Brain microvascular endothelial cell (primary cell): ENCODE measurements around the gene GTF2H4.
"Not testable (repeated sequence)": the region's sequence is repeated elsewhere in the genome, so short reads cannot be mapped to it uniquely, and the experiment has no call there.

Source experiments
- DNase-seq: peaks from one replicate; pipeline ENCODE4 v3.0.0-alpha.2; 2020
- H3K27ac ChIP-seq: fragments of 250-450 bp; sonication (Bioruptor Pico); 2 replicates; pipeline ENCODE4 v1.5.1; 2020; ENCODE audit warnings: mild to moderate bottlenecking, moderate library complexity
- H3K27me3 ChIP-seq: fragments of 250-450 bp; sonication (Bioruptor Pico); replicated peaks from 2 replicates; pipeline ENCODE4 v1.5.1; 2020; ENCODE audit warnings: mild to moderate bottlenecking
- H3K36me3 ChIP-seq: fragments of 250-450 bp; sonication (Bioruptor Pico); replicated peaks from 2 replicates; pipeline ENCODE4 v1.5.1; 2020; ENCODE audit warnings: mild to moderate bottlenecking
- H3K4me3 ChIP-seq: 2 replicates; pipeline ENCODE4 v1.5.1; 2011; ENCODE audit warnings: low read depth, mild to moderate bottlenecking, control low read depth, low read length, moderate library complexity
- CTCF ChIP-seq: IDR thresholded peaks from 2 replicates; pipeline ENCODE4 v1.5.1; 2011; ENCODE audit warnings: low read depth, mild to moderate bottlenecking, moderate library complexity, low read length, control low read depth, inconsistent platforms; ENCODE audit errors: missing control alignments
- in situ Hi-C: cut with HindIII; loops from 2 replicates; pipeline ENCODE4 v1.10.0; 2017; ENCODE audit warnings: low sequenced_read_pairs, low pct_ligation_motif_present

GTF2H4 gene

GRCh38 chr6:30897882-30898281, 10.1 kb upstream of the GTF2H4 start:
- TF ChIP-seq CTCF, result no peak
- no peak for DNase-seq
- Histone ChIP-seq H3K27ac (no peak overlapping the region), H3K27me3 (no peaks in the 10 kb centered on the region), H3K4me3 (no peak overlapping the region), H3K36me3 (peaks cover 15% of the 10 kb centered on the region)
- in situ Hi-C loops, result no loop called here

- in situ Hi-C loops, result no loop called here
- no peak for DNase-seq
- Histone ChIP-seq H3K36me3 (peaks cover 15% of the 10 kb centered on the region), H3K27ac (no peak overlapping the region), H3K27me3 (no peaks in the 10 kb centered on the region), H3K4me3 (no peak overlapping the region)
- no peak for TF ChIP-seq CTCF
Measured at GRCh38 chr6:30898750-30899360, 9.2 kb upstream of the GTF2H4 start.

GRCh38 chr6:30900863-30901417, 7.1 kb upstream of the GTF2H4 start:
- Histone ChIP-seq H3K27ac (no peak overlapping the region), H3K36me3 (peaks cover 13% of the 10 kb centered on the region)
- DNase-seq, result no peak

GRCh38 chr6:30901436-30901835, 6.6 kb upstream of the GTF2H4 start:
- Histone ChIP-seq H3K36me3 (peaks cover 13% of the 10 kb centered on the region), H3K4me3 (no peak overlapping the region), H3K27ac (no peak overlapping the region), H3K27me3 (no peaks in the 10 kb centered on the region)
- DNase-seq, result no peak
- TF ChIP-seq CTCF, result no peak
- in situ Hi-C loops, result no loop called here

More at GRCh38 chr6:30900863-30901417, 7.1 kb upstream of the GTF2H4 start:
- Histone ChIP-seq H3K27me3 (no peaks in the 10 kb centered on the region), H3K4me3 (no peak overlapping the region)
- in situ Hi-C loops, result no loop called here
- TF ChIP-seq CTCF, result no peak

- H3K36me3 ChIP-seq, H3K27ac ChIP-seq, DNase-seq, in situ Hi-C loops, H3K27me3 ChIP-seq, H3K4me3 ChIP-seq: not testable (repeated sequence)
Measured at GRCh38 chr6:30902196-30902595, 5.8 kb upstream of the GTF2H4 start.

GRCh38 chr6:30902709-30903108, 5.3 kb upstream of the GTF2H4 start:
- H3K36me3 ChIP-seq, result peaks cover 6% of the 10 kb centered on the region
- no peak for DNase-seq
- H3K27ac ChIP-seq, result no peak overlapping the region
- no peak overlapping the region for H3K4me3 ChIP-seq
- H3K27me3 ChIP-seq, result no peaks in the 10 kb centered on the region
- in situ Hi-C loops, result no loop called here
- no peak for TF ChIP-seq CTCF
